ENCODE measurements around the gene S100PBP.

DNA sequence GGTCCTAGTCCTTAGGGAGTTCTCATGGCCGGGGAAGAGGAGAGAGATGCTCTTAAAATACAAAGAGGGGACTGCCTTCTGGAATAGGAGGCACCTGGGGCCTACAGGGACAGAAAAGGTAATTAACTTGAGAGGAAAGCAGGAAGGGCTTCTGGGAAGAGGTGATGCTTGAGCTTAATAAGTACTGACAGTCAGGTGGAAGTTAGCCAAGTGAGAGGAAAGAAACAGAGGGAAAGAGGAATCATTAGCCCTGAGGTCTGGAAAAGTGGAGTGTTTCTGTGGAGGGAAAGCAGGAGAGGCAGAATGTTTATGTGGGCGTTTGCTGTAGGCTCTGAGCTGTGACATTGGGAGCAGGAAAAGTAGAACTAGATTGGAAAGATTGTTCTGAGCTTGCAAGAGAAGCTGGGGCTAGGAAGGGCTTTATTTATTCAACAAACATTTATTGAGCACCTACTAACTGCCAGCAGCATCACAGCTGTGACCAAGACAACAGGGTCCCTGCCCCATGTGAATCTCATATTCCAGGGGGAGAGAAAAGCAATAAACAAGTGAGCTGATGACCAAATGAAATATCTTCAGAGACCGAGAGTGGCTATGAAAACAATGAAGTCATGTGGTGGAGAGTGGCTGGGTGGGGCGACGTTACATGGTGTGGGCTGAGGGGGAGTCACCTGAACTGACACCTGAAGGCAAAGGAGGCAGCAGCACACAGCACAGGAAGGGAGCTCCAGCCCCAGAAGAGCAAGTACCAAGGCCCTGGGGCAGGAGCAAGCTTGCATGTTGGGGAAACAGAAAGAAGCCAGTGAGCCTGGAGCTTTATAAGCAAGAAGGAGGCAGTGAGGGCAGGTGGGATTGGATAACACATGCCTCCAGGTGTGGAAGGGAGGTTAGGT, 57.7 kb downstream of the S100PBP start:
- TF ChIP-seq EZH2 (IDR thresholded peaks at IDR 0.05; ENCODE audit: borderline replicate concordance, low read depth, low read length, poor library complexity, severe bottlenecking), result no peak
- TF ChIP-seq, protein P1, sequence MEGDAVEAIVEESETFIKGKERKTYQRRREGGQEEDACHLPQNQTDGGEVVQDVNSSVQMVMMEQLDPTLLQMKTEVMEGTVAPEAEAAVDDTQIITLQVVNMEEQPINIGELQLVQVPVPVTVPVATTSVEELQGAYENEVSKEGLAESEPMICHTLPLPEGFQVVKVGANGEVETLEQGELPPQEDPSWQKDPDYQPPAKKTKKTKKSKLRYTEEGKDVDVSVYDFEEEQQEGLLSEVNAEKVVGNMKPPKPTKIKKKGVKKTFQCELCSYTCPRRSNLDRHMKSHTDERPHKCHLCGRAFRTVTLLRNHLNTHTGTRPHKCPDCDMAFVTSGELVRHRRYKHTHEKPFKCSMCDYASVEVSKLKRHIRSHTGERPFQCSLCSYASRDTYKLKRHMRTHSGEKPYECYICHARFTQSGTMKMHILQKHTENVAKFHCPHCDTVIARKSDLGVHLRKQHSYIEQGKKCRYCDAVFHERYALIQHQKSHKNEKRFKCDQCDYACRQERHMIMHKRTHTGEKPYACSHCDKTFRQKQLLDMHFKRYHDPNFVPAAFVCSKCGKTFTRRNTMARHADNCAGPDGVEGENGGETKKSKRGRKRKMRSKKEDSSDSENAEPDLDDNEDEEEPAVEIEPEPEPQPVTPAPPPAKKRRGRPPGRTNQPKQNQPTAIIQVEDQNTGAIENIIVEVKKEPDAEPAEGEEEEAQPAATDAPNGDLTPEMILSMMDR (conservative IDR thresholded peaks at IDR 0.05; ENCODE audit: low read depth, low read length), result no peak
